HL-60/S4 treated with phorbol 12-myristate 13-acetate at 8.2 ng/mL for 4 days and 3 days (cell line): ENCODE results near the gene LBX1.

ENCODE experiments used
- in situ Hi-C: fragments of 300-500 bp; cut with MboI; formaldehyde crosslinking; loops from 2 replicates; pipeline ENCODE4 v1.15.0; 2022; ENCODE audit warnings: low sequenced_read_pairs

The LBX1 gene

DNA sequence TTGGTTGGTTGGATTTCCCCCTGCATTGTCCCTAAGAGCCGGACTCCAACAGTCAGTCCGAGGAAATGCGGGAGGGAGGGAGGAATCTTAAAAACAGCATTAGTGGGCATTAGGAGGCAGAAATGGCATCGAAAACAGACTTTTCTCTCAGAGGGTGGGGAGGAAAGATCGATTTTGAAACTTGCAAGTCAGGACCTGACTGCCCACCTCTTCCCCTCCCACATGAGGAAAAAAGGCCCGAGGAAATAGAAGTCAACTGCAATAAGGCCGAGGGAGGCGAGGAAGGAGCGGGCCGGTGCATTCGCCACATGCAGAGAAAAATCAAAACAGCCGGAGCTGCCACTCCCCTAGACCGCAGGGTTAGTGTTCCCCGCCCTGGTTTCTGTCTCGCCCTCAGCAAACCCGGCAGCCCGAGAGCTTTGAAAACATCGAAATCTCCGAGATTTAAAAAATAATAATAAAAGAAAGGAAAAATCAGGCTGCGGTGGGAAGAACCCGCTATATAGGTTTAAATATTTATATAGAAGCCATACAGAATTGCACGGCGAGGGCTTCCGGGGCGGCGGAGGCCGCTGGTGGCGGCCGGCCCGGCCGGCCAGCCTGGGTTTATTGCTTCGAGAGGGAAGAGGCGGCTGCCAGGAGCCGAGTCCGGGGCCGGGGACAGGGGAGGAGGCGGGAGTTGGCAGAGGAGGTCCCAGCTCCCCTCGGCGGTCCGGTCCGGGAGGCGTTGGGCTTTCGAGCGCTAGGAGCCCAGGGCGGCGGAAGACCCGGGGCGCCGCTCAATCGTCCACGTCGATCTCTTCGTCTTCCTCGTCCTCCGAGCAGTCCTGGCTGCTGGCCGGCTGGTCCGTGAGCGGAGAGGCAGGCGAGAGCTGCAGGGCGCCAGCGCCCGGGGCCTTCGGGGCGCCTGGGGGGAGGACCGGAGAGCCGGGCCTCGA, 2.5 kb downstream of the LBX1 start:
- in situ Hi-C loops, result no loop called here

DNA sequence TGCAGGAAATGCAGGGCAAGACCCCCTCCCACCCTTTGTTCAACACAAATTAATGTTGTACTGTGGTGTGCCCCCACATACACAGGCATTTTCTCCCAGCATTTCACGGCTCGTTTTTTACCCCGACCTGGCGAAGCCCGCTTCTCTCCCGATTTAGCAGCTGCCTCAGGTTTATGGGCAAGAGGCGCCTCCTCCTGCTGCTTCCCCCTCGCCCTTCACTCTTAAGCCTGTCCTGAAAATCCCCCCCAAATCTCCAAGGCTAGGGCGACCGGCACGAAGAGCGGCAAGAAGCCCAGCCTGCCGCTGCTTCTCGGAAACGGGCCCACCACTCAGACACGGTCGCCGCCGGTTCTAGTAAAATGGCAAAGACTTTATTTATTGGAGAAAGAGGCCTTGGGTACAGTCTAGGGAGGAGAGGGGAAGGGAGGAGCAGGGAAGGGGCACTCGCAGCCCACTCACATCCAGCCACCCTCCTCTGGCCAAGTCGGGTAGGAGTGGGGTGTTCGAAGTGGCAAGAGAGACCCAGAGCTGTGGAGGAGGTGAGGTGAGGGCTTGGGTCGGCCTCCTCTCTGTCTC, 3.3 kb downstream of the LBX1 start:
- in situ Hi-C loops, result no loop called here

DNA sequence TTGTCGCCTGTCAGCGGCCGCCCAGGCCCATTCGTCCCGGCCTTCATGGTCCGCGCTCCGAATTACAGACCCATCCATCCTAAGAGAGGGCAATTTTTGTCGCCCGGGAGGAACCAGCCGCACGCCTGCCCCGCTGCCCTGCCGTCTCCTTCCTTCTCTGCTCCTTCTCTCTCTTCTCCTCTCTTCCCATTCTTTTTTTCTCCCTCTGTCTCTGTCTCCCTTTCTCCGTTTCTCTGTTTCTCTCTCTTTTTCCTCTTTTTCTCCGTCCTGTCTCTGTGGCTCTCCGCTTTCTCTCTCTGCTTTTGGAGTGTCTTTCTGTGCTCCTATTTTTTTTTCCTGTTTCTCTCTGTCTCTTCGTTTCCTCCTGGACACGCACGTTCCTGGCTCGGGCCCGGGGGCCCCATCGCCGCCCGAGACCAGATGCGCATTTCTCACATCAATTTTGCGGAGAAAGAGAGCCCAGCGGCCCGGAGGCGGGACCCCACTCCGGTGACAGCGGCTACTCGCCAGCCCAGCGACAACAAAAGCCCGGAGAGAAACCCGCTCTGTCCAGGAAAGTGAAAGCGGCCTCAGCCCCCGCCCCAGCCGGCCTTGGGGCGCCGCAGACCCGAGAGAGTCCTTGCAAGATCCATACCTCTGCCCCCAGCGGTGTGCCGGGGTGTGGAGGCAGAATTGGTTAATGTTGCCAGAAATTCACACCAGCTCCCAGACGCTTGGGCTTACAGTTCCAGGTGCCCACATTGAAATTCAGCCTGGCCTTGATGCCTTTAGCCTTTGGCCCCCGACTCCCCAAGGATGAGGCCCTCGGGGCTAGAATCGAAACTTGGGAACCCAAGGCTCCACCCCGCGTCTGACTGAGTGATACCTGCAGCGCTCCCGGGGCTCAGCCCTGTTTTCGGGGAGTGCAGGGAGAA, 4.1 kb downstream of the LBX1 start:
- in situ Hi-C loops, result loop anchor here (25.0 kb wide), 1 partner anchor 337 kb away; no protein-coding TSS in a partner anchor

DNA sequence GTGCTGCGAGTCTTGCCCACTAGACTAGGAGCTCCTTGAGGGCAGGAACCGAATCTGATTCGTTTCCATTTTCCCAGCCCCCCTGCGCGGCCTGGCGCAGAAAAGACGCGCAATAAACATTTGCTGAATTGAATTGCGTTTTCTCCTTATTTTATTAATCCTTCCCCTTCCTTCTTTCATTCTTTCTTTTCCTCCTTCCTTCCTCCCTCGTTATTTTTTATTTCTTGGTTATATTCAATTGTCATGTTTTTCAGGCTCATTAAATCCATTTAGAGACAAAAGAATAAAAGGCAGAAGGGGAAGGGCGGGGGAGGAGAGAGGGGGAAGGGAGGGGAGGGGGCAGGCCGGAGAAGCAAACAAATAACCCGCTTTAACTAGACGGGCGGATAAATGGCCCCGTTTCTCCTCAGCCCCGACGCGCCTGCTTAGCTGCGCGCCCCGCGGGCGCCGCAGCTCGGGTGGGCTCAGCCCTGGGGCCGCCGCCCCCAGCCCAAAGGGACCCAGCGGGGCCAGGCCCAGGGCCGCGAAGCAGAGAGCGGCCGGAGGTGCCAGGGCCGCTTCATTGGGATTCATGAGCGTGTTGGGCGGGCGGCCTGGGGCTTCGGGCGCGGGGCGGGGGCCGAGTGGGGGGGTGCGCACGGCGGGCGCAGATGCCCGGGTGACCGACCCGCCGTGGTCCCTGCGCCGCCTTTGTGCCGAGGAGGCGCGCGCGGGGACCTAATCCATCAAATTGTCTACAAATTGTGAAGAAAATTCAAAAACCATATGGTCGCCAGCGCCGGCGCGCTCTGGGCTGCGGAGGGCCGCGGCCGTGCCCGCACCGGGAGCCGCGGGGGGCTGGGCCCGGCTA, 5.0 kb downstream of the LBX1 start:
- in situ Hi-C loops, result loop anchor here (25.0 kb wide), 1 partner anchor 338 kb away; no protein-coding TSS in a partner anchor

DNA sequence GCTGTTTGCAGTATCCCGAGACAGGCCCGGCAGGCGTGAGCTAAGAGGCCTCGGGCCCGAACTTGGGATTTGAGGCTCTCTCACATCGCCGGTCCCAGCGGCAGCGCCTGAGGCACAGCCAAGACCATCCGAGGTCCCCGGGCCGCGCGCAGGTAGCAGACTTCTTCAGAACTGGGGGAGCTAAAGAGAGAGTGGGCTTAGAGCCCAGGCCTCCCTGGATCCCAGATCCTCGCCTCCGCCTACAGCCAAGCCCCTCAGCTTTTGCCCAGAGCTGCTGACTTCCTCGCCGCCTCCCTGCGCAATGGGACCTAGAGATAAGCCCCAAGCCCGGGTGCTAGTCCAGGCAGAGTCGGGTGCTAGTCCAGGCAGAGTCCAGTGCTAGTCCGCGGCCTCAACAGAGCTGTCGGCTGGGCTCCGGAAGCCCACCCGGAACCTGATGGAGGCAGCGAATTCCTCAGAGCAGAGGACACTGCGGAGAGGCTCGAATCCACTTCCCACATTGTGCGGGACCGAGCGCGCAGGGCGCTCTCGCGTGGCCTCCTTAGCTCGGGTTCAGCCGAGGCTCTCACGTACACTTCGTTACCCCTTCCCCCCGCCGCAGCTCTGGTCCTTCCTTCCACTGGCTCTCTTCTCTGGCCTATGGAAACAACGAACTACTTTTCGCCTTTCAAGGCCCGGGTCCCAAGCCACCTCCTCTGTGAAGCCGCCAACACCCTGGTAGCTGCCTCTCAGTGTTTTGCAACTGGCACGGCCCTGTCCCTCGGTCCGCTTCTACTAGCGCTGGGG, 5.8 kb downstream of the LBX1 start:
- in situ Hi-C loops, result loop anchor here (25.0 kb wide), 1 partner anchor 339 kb away; no protein-coding TSS in a partner anchor

DNA sequence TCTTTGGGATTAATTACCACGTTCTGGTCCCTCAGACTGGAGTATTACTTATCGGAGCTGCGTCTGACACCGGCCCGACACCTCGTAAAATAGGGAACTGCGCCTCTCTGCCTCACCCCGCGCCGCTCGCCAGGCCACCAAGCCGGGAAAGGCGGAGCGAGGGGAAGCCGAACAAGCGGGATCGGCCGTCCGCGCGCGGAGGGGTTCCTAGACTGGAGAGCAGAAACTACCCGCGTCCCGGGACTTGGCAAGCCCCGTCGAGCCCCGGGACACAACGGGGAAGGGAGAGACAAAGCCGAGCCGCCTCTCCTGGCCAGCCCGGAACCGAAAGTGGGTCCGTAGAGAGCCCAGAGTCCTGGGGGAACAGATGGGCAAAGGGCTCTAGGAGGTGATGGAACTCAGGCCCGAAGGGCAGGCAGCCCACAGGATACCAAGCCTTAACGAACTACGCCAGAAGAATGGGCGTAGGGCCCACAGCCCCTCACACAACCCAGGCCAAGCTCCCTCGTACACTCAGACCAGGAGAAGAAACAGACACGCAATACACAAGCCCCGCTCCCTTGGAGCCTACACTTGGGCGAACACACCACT, 6.5 kb downstream of the LBX1 start:
- in situ Hi-C loops, result loop anchor here (25.0 kb wide), 1 partner anchor 340 kb away; no protein-coding TSS in a partner anchor

DNA sequence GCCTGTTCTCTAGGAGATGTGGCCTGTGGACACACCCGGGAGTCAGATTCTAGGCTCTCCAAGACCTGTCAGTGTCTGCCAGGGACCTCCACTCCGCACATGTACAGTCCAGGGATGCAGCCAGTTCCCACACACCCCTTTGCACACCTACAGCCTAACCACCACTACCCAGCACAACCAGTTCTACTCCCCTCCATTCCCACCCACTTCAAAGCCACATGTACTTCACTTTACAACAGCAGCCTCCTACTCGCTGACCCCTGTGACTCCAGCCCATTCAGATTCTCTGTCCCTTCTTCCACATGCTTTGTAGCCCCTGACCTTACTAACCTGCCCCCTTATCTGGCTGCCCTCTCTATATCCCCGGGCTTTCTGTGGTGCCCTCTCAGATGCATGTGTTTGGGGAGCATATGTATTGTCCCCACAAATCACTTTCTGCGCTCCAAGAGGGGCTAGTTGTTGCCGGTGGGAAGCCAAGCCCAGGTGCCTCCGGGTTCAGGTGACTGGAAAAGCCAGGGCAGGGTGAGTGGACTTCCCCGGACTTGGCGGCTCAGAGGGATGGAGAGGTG, 7.2 kb downstream of the LBX1 start:
- in situ Hi-C loops, result loop anchor here (25.0 kb wide), 1 partner anchor 340 kb away; no protein-coding TSS in a partner anchor

DNA sequence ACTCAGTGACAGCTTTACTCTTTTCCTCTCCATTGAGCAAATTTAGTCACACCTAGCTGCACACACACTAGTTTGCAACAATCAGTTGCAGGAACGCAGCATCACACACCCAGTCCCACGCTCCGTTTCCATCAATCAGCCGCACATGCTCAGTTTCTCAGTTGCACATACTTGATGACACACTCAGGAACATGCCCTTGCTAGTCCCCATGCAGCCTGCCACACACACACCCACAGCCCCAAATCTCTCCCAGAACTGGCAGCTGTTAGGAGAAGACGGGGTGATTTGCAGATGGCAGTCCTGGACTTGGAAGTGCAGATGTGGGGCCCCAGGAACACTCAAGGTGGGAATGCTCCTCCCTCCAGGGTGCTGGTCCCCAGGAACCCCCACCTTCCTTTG, 7.7 kb downstream of the LBX1 start:
- in situ Hi-C loops, result loop anchor here (25.0 kb wide), 1 partner anchor 341 kb away; no protein-coding TSS in a partner anchor

DNA sequence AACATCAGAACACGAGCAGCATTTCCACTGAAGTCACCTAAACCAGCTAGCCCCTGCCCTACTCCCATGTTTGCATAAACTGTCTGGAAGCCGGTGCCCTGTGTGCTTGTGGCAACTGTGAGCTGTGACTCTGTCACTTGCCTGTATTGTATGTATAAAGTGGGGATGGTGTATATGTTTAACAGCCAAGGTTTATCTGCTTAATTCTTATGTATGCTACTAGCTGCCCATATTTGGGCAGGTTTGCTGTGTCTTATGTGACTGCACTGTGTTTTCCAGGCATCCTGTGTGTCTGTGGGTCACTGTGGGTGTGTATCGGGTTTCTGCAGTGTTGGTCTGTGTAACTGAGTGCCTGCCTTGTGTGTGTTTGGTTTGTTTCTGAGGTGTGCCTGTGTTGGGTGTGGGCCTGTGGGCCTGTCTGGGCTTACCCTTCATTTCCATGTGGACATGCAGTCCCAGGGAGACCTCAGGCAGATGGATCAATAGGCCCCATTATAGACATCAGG, 9.3 kb downstream of the LBX1 start:
- in situ Hi-C loops, result loop anchor here (25.0 kb wide), 1 partner anchor 342 kb away; no protein-coding TSS in a partner anchor

DNA sequence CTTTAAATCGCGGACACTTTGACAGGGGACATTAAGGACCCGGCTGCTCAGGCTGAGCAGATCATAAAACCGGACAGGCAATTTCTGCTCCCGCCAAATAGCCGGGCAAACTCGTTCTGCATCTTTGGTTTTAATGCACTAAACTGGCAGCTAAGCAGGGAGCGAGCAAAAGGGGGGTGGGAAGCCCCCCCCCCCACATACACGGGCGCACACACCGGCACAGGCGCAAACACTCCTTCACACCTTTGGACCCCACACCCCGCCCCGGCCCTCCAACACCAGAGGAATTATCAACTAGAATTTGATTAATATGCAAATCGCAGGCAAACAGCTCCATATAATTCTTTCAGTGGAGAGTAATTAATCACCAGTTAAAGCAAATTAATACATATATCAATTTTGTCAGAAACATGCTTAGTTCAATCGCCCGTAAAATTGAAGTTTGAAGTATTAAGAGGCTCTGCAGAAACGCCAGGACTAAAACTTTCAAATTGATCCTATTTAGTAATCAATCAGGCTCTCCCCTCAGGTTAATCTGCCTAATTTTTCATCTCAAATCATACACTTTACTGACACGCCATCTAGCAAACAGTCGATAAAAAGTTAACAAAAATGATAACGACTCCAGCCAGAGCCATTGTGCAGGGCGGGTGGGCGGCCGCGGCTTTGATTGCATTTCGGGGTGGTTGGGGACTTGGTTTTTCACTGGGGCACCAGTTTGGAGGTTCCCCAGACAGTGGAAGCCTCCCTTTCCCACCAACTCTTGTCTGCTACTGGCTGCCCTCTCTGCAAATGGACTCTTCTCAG, 9.9 kb downstream of the LBX1 start:
- in situ Hi-C loops, result loop anchor here (25.0 kb wide), 1 partner anchor 343 kb away; no protein-coding TSS in a partner anchor

DNA sequence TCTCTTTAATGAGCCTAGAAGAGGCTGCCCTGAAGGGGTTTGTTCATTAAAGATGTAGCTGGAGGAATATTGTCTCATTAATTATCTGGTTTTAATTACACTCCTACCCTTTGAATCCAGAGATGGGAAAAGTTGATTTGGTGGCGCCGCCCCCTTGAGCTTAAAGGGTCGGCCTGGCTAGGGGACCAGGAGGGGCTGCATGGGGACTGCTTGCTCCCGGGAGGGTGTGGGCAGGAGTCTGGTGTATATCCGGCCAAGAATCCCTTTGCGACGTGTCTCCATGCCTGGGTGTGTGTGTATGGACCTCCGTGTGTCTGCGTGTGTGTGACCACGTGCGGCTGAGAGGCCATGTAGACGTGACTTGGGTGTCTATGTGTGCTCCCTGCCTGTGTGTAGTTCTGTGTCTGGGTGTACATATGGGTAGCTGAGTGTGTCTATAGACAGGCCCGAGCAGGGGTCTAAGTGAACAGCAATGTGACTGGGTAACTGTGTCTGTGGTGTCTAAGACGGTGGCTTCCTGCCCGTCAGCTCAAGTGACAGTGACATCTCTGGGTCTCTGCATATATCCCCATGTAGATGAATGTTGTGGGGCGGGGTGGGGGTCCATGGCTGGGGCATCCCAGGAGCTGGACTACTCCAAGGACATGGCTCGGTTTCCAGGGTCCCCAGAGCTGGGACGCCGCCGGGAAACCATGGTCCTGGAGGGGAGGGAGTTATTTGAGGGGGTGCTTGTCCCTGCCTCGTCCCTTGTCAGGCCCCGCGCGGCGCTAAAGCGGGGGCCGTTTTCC, 10.7 kb downstream of the LBX1 start:
- in situ Hi-C loops, result loop anchor here (25.0 kb wide), 1 partner anchor 344 kb away; no protein-coding TSS in a partner anchor

DNA sequence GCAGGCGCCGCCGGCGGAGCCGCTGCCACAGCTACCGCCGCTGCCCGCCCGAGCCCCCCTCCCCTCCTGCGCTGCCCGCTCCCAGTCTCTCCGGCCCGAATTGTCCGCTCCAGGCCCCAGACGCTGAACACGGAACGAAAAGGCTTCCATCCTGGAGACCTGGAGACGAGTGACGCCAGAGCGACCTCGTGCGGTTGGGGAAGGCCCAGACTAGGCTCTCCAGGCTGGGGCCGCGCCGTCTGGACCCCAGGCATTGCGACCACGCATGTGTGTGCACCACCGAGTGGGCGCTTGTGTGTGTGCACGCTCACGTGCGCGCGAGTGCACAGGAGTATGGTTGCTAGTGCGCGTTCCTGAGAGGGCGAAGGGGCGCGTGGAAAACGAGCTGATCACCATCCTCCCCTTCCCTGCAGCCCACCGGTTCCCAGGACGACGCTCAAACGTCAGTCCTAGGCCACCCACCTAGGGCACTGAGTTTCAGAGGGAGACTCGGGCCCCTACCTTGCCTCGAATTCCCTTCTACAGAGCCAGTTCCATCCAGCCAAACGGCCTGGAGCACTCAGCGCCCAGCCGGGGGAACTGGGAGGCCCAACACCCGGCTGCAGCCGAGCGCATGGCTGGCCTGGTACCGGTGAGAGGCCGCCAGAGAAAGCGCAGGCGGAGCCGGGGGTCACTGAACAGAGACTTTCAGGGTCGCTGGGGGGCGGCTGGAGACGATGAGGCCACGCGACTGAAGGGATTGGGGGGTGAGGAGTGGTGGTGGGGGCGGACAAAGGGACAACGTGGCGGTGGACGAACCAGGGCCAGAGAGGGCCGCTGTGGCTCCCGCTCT, 11.6 kb downstream of the LBX1 start:
- in situ Hi-C loops, result loop anchor here (25.0 kb wide), 1 partner anchor 345 kb away; no protein-coding TSS in a partner anchor

DNA sequence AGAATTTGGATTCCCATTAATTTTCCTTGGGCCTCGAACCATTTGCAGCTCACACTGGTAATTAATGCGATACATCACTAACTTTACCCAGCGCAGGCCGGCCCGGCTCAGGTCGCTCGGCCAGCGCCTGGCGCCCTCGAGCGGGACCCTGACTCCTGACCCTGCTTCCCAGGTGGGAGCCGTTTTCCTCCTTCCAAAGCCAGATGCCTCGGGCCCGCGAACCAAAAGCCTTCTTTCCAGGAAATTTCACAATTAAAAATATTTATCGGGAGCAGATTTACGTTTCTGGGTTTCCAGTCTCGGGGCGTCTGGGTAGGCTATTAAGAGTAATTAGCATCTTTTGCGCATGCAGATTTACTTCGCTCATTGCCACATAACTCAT, 12.2 kb downstream of the LBX1 start:
- in situ Hi-C loops, result loop anchor here (25.0 kb wide), 1 partner anchor 345 kb away; no protein-coding TSS in a partner anchor

DNA sequence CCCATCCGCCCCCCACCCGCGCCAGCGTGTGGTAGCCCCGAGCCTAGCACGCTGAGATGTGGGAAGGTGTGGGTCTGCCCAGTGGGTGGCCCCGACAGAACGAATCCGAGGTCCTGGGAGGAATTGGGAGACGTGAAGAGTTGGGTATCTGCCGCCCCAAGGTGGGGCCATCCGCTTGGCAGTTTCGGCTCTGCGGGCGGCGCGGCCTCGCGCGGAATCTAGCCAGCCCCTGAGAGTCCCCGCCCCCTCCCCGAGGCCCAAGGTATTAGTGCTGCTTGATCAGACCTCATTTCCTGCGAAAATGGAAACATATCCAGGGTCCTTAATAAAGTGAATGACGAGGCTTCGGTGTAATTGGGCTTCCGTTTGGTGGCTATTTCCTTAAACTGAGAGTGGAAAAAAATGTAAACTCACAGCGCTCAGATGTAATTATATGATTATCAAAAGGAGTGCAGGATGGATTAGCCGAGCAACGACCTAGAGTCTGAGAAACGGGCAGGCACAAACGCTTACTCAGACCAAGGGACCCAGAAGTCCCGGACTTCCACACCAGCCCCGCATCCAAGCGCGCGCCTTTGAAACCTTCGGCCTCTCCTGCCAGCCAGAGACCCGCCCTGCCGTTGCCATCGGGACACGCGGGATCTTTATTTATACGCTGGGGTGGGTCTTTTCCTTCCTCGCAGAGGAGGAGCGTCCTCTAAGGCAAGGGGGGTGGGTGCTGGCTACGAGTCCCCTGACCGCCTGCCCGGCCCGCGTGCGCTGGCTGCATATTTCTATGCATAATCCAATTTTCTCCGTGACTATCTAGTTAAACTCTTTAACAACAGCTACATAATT, 12.8 kb downstream of the LBX1 start:
- in situ Hi-C loops, result loop anchor here (25.0 kb wide), 1 partner anchor 346 kb away; no protein-coding TSS in a partner anchor
